HepG2 (cell line): ENCODE results near the gene SLC22A23. TPM values are rescaled to one million over a fixed set of nuclear protein-coding genes. Genes with fewer than 3 reads are reported as not detected.
A peak's percentile ranks its signal among the peaks of the same experiment; 100 is the strongest.

Experiments used
- CTCF ChIP-seq: sonication (generic); formaldehyde crosslinking; IDR thresholded peaks from 2 replicates; pipeline ENCODE4 v1.5.0; 2020; ENCODE audit warnings: mild to moderate bottlenecking, missing genetic modification reagents, moderate library complexity
- ETV6 ChIP-seq: sonication (generic); formaldehyde crosslinking; conservative IDR thresholded peaks from 2 replicates; pipeline ENCODE4 v1.4.0; 2020; ENCODE audit warnings: missing genetic modification reagents
- HNF1A ChIP-seq, 2 experiments: sonication (generic) in 1 of 2; formaldehyde crosslinking in 1 of 2; IDR thresholded peaks; 2 replicates each; pipeline versions ENCODE4 v1.4.0 to v1.6.1; 2016 to 2020; ENCODE audit warnings: borderline replicate concordance in 1 of 2, low read depth in 1 of 2, mild to moderate bottlenecking in 1 of 2, missing genetic modification reagents in 1 of 2
- MBD4 ChIP-seq: IDR thresholded peaks from 2 replicates; pipeline ENCODE4 v1.6.1; 2012; ENCODE audit warnings: low read length, inconsistent platforms, borderline replicate concordance
- MYC ChIP-seq: sonication (generic); formaldehyde crosslinking; IDR thresholded peaks from 2 replicates; pipeline ENCODE4 v1.9.0; 2021; ENCODE audit warnings: missing genetic modification reagents, borderline replicate concordance
- NAIF1 ChIP-seq: sonication (generic); formaldehyde crosslinking; IDR thresholded peaks from 2 replicates; pipeline ENCODE4 v1.5.0; 2020; ENCODE audit warnings: mild to moderate bottlenecking, missing genetic modification reagents, borderline replicate concordance
- NCOR1 ChIP-seq: fragments of 200-600 bp; sonication (generic); IDR thresholded peaks from 2 replicates; pipeline ENCODE4 v1.7.0; 2017; ENCODE audit warnings: antibody characterized with exemption, low read length, borderline replicate concordance
- ONECUT2 ChIP-seq: sonication (generic); formaldehyde crosslinking; IDR thresholded peaks from 2 replicates; pipeline ENCODE4 v1.4.0; 2020; ENCODE audit warnings: missing genetic modification reagents
- PHF21A ChIP-seq: sonication (generic); formaldehyde crosslinking; IDR thresholded peaks from 2 replicates; pipeline ENCODE4 v1.5.0; 2020; ENCODE audit warnings: mild to moderate bottlenecking, missing genetic modification reagents
- PHF8 ChIP-seq: sonication (generic); formaldehyde crosslinking; IDR thresholded peaks from 2 replicates; pipeline ENCODE4 v1.5.0; 2020; ENCODE audit warnings: missing genetic modification reagents
- RAD21 ChIP-seq: fragments of 450-650 bp; formaldehyde crosslinking; IDR thresholded peaks from 2 replicates; pipeline ENCODE4 v1.5.0; 2020; ENCODE audit warnings: mild to moderate bottlenecking
- SP1 ChIP-seq, 2 experiments: fragments of 450-650 bp in 1 of 2; sonication (generic) in 1 of 2; formaldehyde crosslinking in 1 of 2; IDR thresholded peaks; 2 replicates each; pipeline versions ENCODE4 v1.4.0 to v1.6.1; 2016 to 2020; ENCODE audit warnings: missing genetic modification reagents in 1 of 2
- TCF7L2 ChIP-seq: IDR thresholded peaks from 2 replicates; pipeline ENCODE4 v1.6.1; 2011; ENCODE audit warnings: mild to moderate bottlenecking, low read depth, low read length, moderate library complexity
- TOE1 ChIP-seq: sonication (generic); formaldehyde crosslinking; IDR thresholded peaks from 2 replicates; pipeline ENCODE4 v1.4.0; 2020; ENCODE audit warnings: mild to moderate bottlenecking, missing genetic modification reagents
- ZNF441 ChIP-seq: sonication (generic); formaldehyde crosslinking; IDR thresholded peaks from 2 replicates; pipeline ENCODE4 v1.7.0; 2021; ENCODE audit warnings: missing genetic modification reagents, borderline replicate concordance
- ZNF557 ChIP-seq: sonication (generic); formaldehyde crosslinking; IDR thresholded peaks from 2 replicates; pipeline ENCODE4 v1.4.0; 2020; ENCODE audit warnings: missing genetic modification reagents
- ZNF761 ChIP-seq: sonication (generic); formaldehyde crosslinking; conservative IDR thresholded peaks from 2 replicates; pipeline ENCODE4 v1.4.0; 2020; ENCODE audit warnings: mild to moderate bottlenecking, missing genetic modification reagents
- ZNF776 ChIP-seq: sonication (generic); formaldehyde crosslinking; IDR thresholded peaks from 2 replicates; pipeline ENCODE4 v1.4.0; 2020; ENCODE audit warnings: mild to moderate bottlenecking, missing genetic modification reagents
- polyA plus RNA-seq, 8 experiments: library from polyadenylated mRNA; depleted of rRNA in 3 of 8; stranded (reverse) in 7 of 8; unstranded in 1 of 8; fragments of >200 nt; fragmentation: Illumina TruSeq in 4 of 8; extraction: Trizol in 4 of 8; gene quantifications; 2 replicates each; pipeline versions ENCODE4 v1.2.1 to v1.2.3, GENCODE V29; 2011 to 2016; ENCODE audit warnings: low read depth in 4 of 8, missing spikeins in 1 of 8, mixed read lengths in 1 of 8; ENCODE audit not compliant: insufficient read depth in 1 of 8
- total RNA-seq, 5 experiments: library from RNA; depleted of rRNA; stranded (reverse); fragments of >200 nt; fragmentation: Illumina TruSeq; extraction: Trizol; gene quantifications; 2 replicates each; pipeline ENCODE4 v1.2.3, GENCODE V29; 2016; ENCODE audit warnings: low read depth in 1 of 5
- TF ChIP-seq, protein P1 (sequence below): sonication (generic); formaldehyde crosslinking; conservative IDR thresholded peaks from 2 replicates; pipeline ENCODE4 v1.4.0; 2020; ENCODE audit warnings: missing genetic modification reagents
- TF ChIP-seq, protein P2 (sequence below): IDR thresholded peaks from 2 replicates; pipeline ENCODE4 v1.6.1; 2016; ENCODE audit warnings: mild to moderate bottlenecking

SLC22A23 gene
- total and polyA plus RNA-seq, 2 of the 13 experiments (the other 11 are each of a cell fraction or from before 2014, with no cell fraction given), result 11.8 to 17.5 TPM

DNA sequence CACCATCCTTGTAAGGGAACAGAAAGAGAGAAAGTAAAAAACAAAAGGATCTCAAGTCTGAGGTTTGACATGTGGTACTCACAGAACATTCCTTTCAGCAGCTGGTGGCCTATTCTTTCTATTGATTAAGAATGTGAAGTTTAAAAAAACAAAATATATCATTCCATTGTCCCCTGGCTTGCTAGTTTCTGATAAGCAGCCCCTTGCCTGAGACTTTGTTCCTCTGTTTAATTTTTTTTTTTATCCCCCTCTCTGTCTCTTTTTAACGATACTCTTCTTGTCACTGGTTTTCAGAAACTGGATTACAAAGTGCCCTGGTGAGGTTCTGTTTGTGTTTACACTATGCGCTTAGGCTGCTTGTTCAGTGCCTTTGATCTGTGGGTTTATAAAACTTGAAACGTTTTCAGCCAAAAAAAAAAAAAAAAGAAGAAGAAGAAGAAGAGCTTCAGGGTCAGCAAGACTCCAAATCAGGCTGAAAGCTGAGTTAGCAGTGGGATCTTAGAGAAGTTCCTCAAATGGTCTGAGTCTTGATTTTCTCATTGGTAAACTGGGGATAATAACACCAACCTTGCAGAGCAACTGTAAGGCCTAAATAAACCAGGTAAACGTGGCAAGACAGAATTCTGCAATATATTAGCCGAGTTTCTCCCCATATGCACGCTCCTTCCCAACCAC is 45.1 kb upstream of the SLC22A23 start (continued):
- TF ChIP-seq, protein P1, sequence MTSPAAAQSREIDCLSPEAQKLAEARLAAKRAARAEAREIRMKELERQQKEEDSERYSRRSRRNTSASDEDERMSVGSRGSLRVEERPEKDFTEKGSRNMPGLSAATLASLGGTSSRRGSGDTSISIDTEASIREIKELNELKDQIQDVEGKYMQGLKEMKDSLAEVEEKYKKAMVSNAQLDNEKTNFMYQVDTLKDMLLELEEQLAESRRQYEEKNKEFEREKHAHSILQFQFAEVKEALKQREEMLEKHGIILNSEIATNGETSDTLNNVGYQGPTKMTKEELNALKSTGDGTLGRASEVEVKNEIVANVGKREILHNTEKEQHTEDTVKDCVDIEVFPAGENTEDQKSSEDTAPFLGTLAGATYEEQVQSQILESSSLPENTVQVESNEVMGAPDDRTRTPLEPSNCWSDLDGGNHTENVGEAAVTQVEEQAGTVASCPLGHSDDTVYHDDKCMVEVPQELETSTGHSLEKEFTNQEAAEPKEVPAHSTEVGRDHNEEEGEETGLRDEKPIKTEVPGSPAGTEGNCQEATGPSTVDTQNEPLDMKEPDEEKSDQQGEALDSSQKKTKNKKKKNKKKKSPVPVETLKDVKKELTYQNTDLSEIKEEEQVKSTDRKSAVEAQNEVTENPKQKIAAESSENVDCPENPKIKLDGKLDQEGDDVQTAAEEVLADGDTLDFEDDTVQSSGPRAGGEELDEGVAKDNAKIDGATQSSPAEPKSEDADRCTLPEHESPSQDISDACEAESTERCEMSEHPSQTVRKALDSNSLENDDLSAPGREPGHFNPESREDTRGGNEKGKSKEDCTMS, result no peak
- TF ChIP-seq, protein P2, sequence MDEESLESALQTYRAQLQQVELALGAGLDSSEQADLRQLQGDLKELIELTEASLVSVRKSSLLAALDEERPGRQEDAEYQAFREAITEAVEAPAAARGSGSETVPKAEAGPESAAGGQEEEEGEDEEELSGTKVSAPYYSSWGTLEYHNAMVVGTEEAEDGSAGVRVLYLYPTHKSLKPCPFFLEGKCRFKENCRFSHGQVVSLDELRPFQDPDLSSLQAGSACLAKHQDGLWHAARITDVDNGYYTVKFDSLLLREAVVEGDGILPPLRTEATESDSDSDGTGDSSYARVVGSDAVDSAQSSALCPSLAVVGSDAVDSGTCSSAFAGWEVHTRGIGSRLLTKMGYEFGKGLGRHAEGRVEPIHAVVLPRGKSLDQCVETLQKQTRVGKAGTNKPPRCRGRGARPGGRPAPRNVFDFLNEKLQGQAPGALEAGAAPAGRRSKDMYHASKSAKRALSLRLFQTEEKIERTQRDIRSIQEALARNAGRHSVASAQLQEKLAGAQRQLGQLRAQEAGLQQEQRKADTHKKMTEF, result peak; percentile 41; the same call in 1 of the 2 replicates
- TF ChIP-seq NAIF1 (CRISPR knock-in tag) (no peak), ZNF761 (CRISPR knock-in tag) (no peak), MYC (CRISPR knock-in tag) (no peak), ZNF557 (CRISPR knock-in tag) (no peak), ZNF441 (CRISPR knock-in tag) (no peak), RAD21 (CRISPR knock-in tag) (no peak), ZNF776 (CRISPR knock-in tag) (no peak), MBD4 (no peak), NCOR1 (peak; percentile 66; the same call in 1 of the 2 replicates), PHF8 (CRISPR knock-in tag) (no peak), PHF21A (peak; percentile 32; the same call in 1 of the 2 replicates), ETV6 (CRISPR knock-in tag) (no peak), HNF1A (IDR thresholded peaks at IDR 0.05; ENCODE audit: low read depth) (no peak; the same call in 1 of the 2 replicates), HNF1A (CRISPR knock-in tag; IDR thresholded peaks at IDR 0.05; ENCODE audit: borderline replicate concordance) (peak; percentile 40; the same call in 1 of the 2 replicates), CTCF (CRISPR knock-in tag) (no peak), TOE1 (no peak), ONECUT2 (CRISPR knock-in tag) (0 out of 2 replicates have a peak, but pooled peaks have one; percentile 16), TCF7L2 (peak; percentile 89), SP1 (IDR thresholded peaks at IDR 0.05) (no peak), SP1 (CRISPR knock-in tag; IDR thresholded peaks at IDR 0.05) (no peak)
